GM19395 (cell line): ENCODE data around the gene UPP1.
"Not testable (repeated sequence)": the region's sequence is repeated elsewhere in the genome, so short reads cannot be mapped to it uniquely, and the experiment has no call there.

Source experiments
- ATAC-seq: cut with Tn5 transposase; IDR thresholded peaks from one replicate; pipeline ENCODE4 v1.9.1; 2021; ENCODE audit warnings: mild to moderate bottlenecking, moderate library complexity; ENCODE audit not compliant: unreplicated experiment

The UPP1 gene

GRCh38 chr7:48089046-48090003, at the start of gene UPP1:
UPP1 (plus strand) TSS chr7:48089265; CDS start chr7:48094784, 5,519 bp downstream.
- peak; percentile 52 for ATAC-seq

- no peak for ATAC-seq
Measured at GRCh38 chr7:48040944-48041652, 48.0 kb upstream of the UPP1 start.

GRCh38 chr7:48041653-48041970, 47.5 kb upstream of the UPP1 start:
- ATAC-seq: no peak

DNA sequence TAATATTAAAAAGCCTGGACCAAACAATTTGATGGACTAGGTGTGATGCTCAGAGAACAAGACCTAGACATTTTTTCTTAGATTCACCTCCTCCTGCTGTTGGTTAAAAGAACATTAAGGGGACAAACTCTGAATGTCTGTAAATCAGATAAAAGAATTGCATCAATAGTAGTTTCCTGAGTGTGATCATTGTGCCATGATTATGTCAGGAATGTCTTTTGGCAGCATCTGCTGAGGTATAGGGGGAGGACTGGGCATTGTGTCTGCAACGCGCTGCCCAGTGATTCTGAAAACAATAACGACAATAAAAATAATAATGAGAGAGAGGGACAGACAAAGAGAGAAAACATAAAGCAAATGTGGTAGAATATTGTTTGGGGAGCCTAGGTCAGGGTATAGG, 46.8 kb upstream of the UPP1 start:
- no peak for ATAC-seq

DNA sequence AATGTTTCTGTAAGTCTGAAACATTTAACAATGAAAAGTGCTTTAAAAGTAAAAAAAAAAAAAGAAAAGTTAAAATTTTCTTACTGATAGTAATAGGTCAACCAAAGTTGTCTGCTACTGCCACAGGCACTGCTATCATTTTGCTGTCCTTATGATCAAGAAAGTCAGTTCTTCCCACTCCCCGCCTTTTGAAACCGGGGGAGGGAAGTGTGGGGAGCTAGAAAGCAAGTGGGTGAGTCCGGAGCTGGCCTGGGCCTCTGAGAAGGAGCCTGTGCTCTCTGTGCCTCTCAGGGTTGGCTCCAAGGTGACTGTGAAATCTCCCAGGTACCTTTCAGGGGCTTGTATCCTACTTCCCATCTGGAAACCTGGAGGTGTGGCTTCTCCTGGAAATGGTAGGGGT, 46.4 kb upstream of the UPP1 start:
- no peak for ATAC-seq

- ATAC-seq: no peak
Measured at GRCh38 chr7:48045195-48045765, 43.8 kb upstream of the UPP1 start.

DNA sequence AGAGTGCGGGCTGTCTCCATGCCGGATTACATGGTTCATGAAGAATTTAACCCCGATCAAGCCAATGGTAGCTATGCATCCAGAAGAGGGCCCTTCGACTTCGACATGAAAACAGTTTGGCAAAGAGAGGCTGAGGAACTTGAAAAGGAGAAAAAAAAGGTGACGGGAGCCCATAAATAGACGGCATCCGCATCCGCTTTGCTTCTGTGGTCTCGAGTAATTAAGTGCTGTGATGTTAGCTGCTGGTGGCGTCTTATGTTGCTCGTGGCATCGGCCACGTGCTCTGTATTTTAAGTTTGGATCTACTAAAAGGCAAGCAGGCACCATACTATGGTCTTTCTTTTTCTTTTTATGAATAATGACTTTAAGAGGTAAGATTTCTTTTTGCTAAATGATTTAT, 42.6 kb upstream of the UPP1 start:
- ATAC-seq: no peak

DNA sequence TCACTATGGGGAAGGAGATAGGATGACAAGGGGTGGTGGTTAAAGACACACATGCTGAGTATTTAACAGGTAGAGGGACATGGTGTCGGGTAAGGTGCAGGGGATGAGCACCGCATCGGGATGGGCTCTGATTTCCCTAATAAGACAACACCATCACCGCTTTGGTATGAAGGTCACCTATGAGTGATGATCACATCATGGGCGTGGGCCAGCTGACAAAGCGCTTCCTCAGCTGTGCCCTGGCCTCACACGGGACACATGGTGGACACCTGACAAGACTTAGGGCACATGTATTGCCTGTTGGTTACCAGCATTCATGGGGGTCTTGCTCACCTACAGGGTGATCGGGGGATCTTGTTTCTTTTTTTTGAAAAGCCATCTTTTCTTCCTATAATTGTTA, 41.0 kb upstream of the UPP1 start:
- ATAC-seq: no peak

GRCh38 chr7:48049850-48050249, 39.2 kb upstream of the UPP1 start:
- no peak for ATAC-seq

- no peak for ATAC-seq
Measured at GRCh38 chr7:48052748-48053147, 36.3 kb upstream of the UPP1 start.

- ATAC-seq: no peak
Measured at GRCh38 chr7:48053736-48054135, 35.3 kb upstream of the UPP1 start.

DNA sequence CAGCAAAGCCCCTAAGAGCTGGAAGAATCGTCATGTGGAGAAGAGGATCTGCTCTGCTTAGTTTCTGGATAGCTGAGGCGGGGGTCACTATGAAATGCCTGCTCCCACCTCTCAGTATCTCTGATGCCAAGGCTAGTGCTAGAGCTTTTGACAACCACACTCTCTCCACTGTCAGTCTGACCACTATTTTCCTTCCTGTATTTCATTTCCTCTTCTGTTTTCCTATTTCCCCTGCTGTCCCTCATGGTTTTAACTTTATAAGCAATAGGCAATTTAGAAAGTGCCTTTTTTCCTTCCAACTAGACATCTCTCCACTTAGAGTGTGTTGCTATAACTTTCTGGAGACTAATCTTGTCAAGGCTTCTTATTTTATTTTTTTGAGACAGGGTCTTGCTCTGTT, 30.1 kb upstream of the UPP1 start:
- ATAC-seq: no peak

DNA sequence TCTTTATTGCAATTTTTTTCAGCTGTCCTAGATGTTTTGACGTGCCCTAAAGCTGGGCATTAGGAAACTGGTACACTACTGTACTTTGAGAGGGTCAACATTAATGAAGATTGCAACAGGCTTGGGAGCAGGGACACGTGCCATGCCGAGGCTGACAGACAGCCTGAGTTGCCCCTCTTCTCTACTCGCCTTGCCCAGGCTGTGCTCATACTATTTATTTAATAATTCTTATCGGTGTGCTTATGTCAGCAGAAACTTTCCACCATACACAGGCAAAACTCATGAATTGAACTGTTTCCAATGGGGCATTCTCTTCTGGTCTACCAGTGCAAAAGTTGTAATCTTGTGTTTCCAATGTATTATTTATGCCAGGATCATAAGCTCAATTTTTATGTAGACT, 29.4 kb upstream of the UPP1 start:
- ATAC-seq: no peak

- ATAC-seq: no peak
Measured at GRCh38 chr7:48063985-48064384, 25.1 kb upstream of the UPP1 start.

- no peak for ATAC-seq
Measured at GRCh38 chr7:48067475-48067874, 21.6 kb upstream of the UPP1 start.

DNA sequence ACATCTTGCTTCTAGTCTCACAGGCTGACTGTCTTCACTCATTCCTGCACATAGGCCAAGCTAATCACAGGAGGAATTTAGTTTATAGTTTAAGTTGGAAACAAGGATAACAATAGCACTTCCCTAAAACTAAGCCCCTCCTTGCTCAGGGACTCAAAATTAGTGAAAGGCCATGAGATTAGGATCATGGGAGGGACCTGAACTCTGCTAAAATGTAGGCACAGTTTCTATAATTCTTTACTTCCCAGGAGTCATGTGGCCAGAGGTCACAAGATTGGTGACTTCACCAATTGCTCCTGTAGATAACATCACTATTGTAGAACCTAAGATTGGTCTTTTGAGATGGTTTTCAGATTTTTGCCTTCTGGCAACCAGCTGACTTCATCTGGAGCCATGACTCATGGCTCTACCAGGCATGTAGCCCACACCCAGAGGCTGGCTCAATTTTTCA, 14.8 kb upstream of the UPP1 start:
- no peak for ATAC-seq

GRCh38 chr7:48077423-48077822, 11.6 kb upstream of the UPP1 start:
- ATAC-seq: no peak

GRCh38 chr7:48078470-48078869, 10.6 kb upstream of the UPP1 start:
- ATAC-seq: no peak

DNA sequence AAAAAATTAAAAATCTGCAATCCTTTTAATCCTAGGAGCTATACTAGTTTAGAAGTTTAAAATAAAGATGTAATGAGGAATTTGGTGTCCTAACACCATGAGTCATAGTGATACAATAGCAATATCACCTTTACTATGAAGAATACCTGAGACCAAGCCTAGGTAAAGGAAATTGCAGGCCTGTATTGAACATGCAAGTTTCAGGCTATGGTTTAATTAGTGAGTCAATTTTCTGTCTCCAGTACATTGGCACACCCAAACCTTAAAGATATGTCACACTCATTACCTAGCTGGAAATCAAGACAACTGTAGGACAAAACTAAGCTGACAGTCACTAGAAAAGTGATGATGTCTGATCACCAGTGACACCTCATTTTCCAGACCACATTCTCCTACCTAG, 6.7 kb upstream of the UPP1 start:
- not testable (repeated sequence) for ATAC-seq

GRCh38 chr7:48083114-48083830, 5.8 kb upstream of the UPP1 start:
- ATAC-seq: no peak

DNA sequence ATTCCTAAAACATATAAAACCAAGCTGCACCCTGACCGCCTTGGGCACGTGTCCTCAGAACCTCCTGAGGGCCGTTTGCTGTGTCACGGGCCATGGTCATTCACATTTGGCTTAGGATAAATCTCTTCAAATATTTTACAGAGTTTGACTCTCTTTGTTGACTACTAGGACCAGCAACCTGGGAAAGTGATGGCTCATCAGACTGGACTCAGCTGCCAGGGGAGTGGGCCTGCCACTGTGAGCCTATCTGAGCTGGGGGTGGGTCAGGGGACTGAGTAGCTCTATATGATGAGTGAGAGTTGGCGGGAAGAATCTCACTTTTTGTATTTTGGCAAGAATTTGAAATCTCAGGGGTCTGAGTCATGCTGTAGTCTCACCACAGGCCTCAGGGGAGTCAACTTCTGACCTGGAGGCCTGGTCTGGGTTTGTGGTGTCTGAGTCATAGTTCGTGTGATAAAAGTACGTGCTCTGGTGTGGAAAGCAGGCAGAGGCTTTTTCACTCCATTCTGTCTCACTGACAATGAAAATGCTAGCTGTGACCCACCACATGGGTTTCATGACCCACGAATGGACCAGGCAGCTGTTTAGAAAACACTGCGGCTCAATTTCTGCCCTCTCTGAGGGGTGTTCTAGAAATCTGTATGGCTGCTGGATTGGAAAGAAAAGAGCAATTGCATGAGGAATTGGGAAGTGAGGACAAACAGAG, 4.2 kb upstream of the UPP1 start:
- ATAC-seq: peak; percentile 67
